Measurements from ENCODE around the gene SLC2A14.
A peak's percentile ranks its signal among the peaks of the same experiment; 100 is the strongest.
"Not testable (repeated sequence)": the region's sequence is repeated elsewhere in the genome, so short reads cannot be mapped to it uniquely, and the experiment has no call there.

SLC2A14 gene

GRCh38 chr12:7832059-7832696 lies 40.5 kb downstream of the SLC2A14 start:
- TF ChIP-seq CTCF (IDR thresholded peaks at IDR 0.05; ENCODE audit: low read depth, low read length), result peak; percentile 40

GRCh38 chr12:7829737-7830136 lies 43.0 kb downstream of the SLC2A14 start:
- not testable (repeated sequence) for H3K36me3 ChIP-seq; H3K4me3 ChIP-seq (ENCODE audit: low read depth, low read length); H3K27ac ChIP-seq; H3K27me3 ChIP-seq (ENCODE audit: insufficient read depth, low read depth, severe bottlenecking); H3K9me3 ChIP-seq (ENCODE audit: severe bottlenecking); DNase-seq

More at GRCh38 chr12:7832059-7832696, 40.5 kb downstream of the SLC2A14 start:
- H3K27ac ChIP-seq, result no peak overlapping the region
- H3K9me3 ChIP-seq (ENCODE audit: severe bottlenecking), result no peaks in the 10 kb centered on the region
- H3K36me3 ChIP-seq, result no peaks in the 10 kb centered on the region
- peak; percentile 60 for DNase-seq
- no peak overlapping the region for H3K4me3 ChIP-seq (ENCODE audit: low read depth, low read length)
- H3K27me3 ChIP-seq (ENCODE audit: insufficient read depth, low read depth, severe bottlenecking), result no peaks in the 10 kb centered on the region

GRCh38 chr12:7825754-7826153 lies 47.0 kb downstream of the SLC2A14 start:
- not testable (repeated sequence) for DNase-seq; H3K27ac ChIP-seq; H3K36me3 ChIP-seq; H3K9me3 ChIP-seq (ENCODE audit: severe bottlenecking); H3K4me3 ChIP-seq (ENCODE audit: low read depth, low read length); H3K27me3 ChIP-seq (ENCODE audit: insufficient read depth, low read depth, severe bottlenecking)

- no peaks in the 10 kb centered on the region for H3K36me3 ChIP-seq
- no peak overlapping the region for H3K27ac ChIP-seq
- H3K4me3 ChIP-seq (ENCODE audit: low read depth, low read length), result no peak overlapping the region
- peak; percentile 76 for DNase-seq
- H3K9me3 ChIP-seq (ENCODE audit: severe bottlenecking), result no peaks in the 10 kb centered on the region
- no peaks in the 10 kb centered on the region for H3K27me3 ChIP-seq (ENCODE audit: insufficient read depth, low read depth, severe bottlenecking)
- TF ChIP-seq CTCF (IDR thresholded peaks at IDR 0.05; ENCODE audit: low read depth, low read length), result peak; percentile 79
Observed at GRCh38 chr12:7806863-7807487, 65.7 kb downstream of the SLC2A14 start.

- H3K9me3 ChIP-seq (ENCODE audit: severe bottlenecking); H3K27ac ChIP-seq; H3K27me3 ChIP-seq (ENCODE audit: insufficient read depth, low read depth, severe bottlenecking); H3K36me3 ChIP-seq; H3K4me3 ChIP-seq (ENCODE audit: low read depth, low read length); DNase-seq: not testable (repeated sequence)
Observed at GRCh38 chr12:7806319-7806718, 66.4 kb downstream of the SLC2A14 start.

GRCh38 chr12:7801460-7801859 lies 71.3 kb downstream of the SLC2A14 start:
- Histone ChIP-seq H3K4me3 (ENCODE audit: low read depth, low read length) (no peak overlapping the region), H3K27me3 (ENCODE audit: insufficient read depth, low read depth, severe bottlenecking) (no peaks in the 10 kb centered on the region), H3K9me3 (ENCODE audit: severe bottlenecking) (no peaks in the 10 kb centered on the region), H3K27ac (no peak overlapping the region), H3K36me3 (no peaks in the 10 kb centered on the region)
- no peak for TF ChIP-seq CTCF (IDR thresholded peaks at IDR 0.05; ENCODE audit: low read depth, low read length)
- no peak for DNase-seq

- not testable (repeated sequence) for DNase-seq; H3K9me3 ChIP-seq (ENCODE audit: severe bottlenecking); H3K27me3 ChIP-seq (ENCODE audit: insufficient read depth, low read depth, severe bottlenecking); H3K27ac ChIP-seq; H3K36me3 ChIP-seq; H3K4me3 ChIP-seq (ENCODE audit: low read depth, low read length)
Observed at GRCh38 chr12:7798750-7799308, 73.9 kb downstream of the SLC2A14 start.
